ENCODE results near the gene CCR8.

DNA sequence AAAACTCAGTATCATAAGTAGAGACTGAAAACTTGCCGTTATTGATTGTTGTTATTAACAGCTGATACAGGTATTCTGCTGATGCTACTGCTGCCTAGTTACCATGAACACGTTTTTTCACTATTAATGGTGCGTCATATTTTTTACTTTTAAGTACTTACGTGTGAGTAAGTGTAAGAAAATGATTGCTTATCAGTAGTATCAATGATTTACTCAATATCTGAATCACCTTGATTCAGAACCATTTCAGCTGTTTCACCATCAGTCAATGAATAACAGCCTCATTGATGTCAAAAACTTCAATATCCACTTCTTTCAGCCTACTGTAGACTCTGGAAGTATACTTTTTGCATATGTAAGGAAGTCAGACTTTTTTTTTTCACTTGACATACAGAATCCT is 4.7 kb downstream of the CCR8 start:
- TF ChIP-seq ZNF8 (CRISPR knock-in tag; IDR thresholded peaks at IDR 0.05) (no peak), ZFP30 (CRISPR knock-in tag; IDR thresholded peaks at IDR 0.05) (no peak), ESRRG (CRISPR knock-in tag; IDR thresholded peaks at IDR 0.05) (no peak), ZNF70 (CRISPR knock-in tag; IDR thresholded peaks at IDR 0.05) (no peak), ARNTL (CRISPR knock-in tag; IDR thresholded peaks at IDR 0.05; ENCODE audit: borderline replicate concordance, low read depth) (no peak), RARB (CRISPR knock-in tag; IDR thresholded peaks at IDR 0.05) (no peak)
- TF ChIP-seq, protein P1, sequence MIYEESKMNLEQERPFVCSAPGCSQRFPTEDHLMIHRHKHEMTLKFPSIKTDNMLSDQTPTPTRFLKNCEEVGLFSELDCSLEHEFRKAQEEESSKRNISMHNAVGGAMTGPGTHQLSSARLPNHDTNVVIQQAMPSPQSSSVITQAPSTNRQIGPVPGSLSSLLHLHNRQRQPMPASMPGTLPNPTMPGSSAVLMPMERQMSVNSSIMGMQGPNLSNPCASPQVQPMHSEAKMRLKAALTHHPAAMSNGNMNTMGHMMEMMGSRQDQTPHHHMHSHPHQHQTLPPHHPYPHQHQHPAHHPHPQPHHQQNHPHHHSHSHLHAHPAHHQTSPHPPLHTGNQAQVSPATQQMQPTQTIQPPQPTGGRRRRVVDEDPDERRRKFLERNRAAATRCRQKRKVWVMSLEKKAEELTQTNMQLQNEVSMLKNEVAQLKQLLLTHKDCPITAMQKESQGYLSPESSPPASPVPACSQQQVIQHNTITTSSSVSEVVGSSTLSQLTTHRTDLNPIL (CRISPR knock-in tag; IDR thresholded peaks at IDR 0.05; ENCODE audit: low read depth) = no peak
